ENCODE data around the gene OR1F1. TPM values are rescaled to one million over a fixed set of nuclear protein-coding genes. Genes with fewer than 3 reads are reported as not detected.
A peak's percentile ranks its signal among the peaks of the same experiment; 100 is the strongest.
"Not testable (repeated sequence)": the region's sequence is repeated elsewhere in the genome, so short reads cannot be mapped to it uniquely, and the experiment has no call there.

Gene OR1F1
- total RNA-seq, 6 experiments from 2014 or later, result not detected

DNA sequence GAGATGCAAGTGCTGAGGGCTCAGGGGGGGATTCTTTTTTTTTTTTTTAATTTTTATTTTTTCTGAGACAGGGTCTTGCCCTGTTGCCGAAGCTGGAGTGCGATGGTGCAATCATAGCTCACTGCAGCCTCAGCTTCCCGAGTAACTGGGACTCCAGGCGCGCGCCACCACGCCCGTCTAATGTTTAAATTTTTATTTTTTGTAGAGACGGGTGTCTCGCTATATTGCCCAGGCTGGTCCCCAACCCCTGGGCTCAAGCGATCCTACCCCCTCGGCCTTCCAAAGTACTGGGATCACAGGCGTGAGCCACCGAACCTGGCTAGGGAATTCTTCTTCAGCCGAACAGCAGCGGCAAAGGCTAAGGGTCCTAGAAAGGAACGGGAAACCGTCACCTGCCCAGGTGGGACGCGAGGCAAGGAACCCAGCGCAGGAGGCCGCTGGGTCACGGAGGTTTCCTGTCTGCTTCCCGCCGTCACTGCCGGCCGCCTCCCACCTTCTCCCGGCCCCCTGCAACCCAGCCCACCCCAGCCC, 13.3 kb upstream of the OR1F1 start:
- H3K36me3 ChIP-seq, result no peaks in the 10 kb centered on the region
- intact Hi-C loops (cut with DNase I), result no loop called here
- H3K9me3 ChIP-seq, result no peaks in the 10 kb centered on the region
- no peak overlapping the region for H3K27ac ChIP-seq
- peaks cover 13 to 53% of the 10 kb centered on the region in 2 donors for H3K27me3 ChIP-seq
- ATAC-seq, result no peak
- no peak for DNase-seq
- WGBS (ENCODE audit: insufficient coverage, low coverage, low lambda C conversion rate, missing lambda C conversion rate), result 30% methylated on average over 12 of the region's 28 CpGs
- H3K4me1 ChIP-seq, result peaks cover 0 to 10% (median 0%) of the 10 kb centered on the region in 4 donors
- TF ChIP-seq POLR2A (IDR thresholded peaks at IDR 0.05), result no peak
- TF ChIP-seq, protein P1, sequence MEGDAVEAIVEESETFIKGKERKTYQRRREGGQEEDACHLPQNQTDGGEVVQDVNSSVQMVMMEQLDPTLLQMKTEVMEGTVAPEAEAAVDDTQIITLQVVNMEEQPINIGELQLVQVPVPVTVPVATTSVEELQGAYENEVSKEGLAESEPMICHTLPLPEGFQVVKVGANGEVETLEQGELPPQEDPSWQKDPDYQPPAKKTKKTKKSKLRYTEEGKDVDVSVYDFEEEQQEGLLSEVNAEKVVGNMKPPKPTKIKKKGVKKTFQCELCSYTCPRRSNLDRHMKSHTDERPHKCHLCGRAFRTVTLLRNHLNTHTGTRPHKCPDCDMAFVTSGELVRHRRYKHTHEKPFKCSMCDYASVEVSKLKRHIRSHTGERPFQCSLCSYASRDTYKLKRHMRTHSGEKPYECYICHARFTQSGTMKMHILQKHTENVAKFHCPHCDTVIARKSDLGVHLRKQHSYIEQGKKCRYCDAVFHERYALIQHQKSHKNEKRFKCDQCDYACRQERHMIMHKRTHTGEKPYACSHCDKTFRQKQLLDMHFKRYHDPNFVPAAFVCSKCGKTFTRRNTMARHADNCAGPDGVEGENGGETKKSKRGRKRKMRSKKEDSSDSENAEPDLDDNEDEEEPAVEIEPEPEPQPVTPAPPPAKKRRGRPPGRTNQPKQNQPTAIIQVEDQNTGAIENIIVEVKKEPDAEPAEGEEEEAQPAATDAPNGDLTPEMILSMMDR (IDR thresholded peaks at IDR 0.05), result no peak
- H3K4me3 ChIP-seq, result no peak overlapping the region

GRCh38 chr16:3175157-3176093, 12.6 kb upstream of the OR1F1 start:
- peak in 1 of 3 donors; percentile 29 for DNase-seq
- intact Hi-C loops (cut with DNase I), result no loop called here
- WGBS (ENCODE audit: insufficient coverage, low coverage, low lambda C conversion rate, missing lambda C conversion rate), result 12% methylated on average over 29 of the region's 39 CpGs

GRCh38 chr16:3179651-3180050, 8.4 kb upstream of the OR1F1 start:
- 43% methylated on average over 3 of the region's 8 CpGs for WGBS (ENCODE audit: insufficient coverage, low coverage, low lambda C conversion rate, missing lambda C conversion rate)
- Histone ChIP-seq H3K4me3 (no peak overlapping the region), H3K36me3 (no peaks in the 10 kb centered on the region), H3K4me1 (peaks cover 0 to 7% (median under 1%) of the 10 kb centered on the region in 4 donors), H3K9me3 (no peaks in the 10 kb centered on the region), H3K27ac (no peak overlapping the region), H3K27me3 (peaks cover 0 to 38% of the 10 kb centered on the region in 2 donors)
- ATAC-seq (no peak), DNase-seq (no peak)
- TF ChIP-seq, protein P1 (IDR thresholded peaks at IDR 0.05), result no peak
- no peak for TF ChIP-seq POLR2A (IDR thresholded peaks at IDR 0.05)
- intact Hi-C loops (cut with DNase I), result no loop called here

More at GRCh38 chr16:3175157-3176093, 12.6 kb upstream of the OR1F1 start:
- Histone ChIP-seq H3K36me3 (no peaks in the 10 kb centered on the region), H3K27me3 (peaks cover 10 to 51% of the 10 kb centered on the region in 2 donors), H3K9me3 (no peaks in the 10 kb centered on the region), H3K27ac (no peak overlapping the region), H3K4me3 (no peak overlapping the region), H3K4me1 (peaks cover 0 to 10% (median 0%) of the 10 kb centered on the region in 4 donors)
- no peak for ATAC-seq
- no peak for TF ChIP-seq POLR2A (IDR thresholded peaks at IDR 0.05)
- TF ChIP-seq, protein P1 (IDR thresholded peaks at IDR 0.05), result no peak

- no peaks in the 10 kb centered on the region for H3K9me3 ChIP-seq
- DNase-seq (no peak), ATAC-seq (no peak)
- no peaks in the 10 kb centered on the region for H3K36me3 ChIP-seq
- H3K4me3 ChIP-seq, result no peak overlapping the region
- H3K4me1 ChIP-seq, result peaks cover 0 to 7% (median under 1%) of the 10 kb centered on the region in 4 donors
- no peak overlapping the region for H3K27ac ChIP-seq
- H3K27me3 ChIP-seq, result peaks cover 0 to 31% of the 10 kb centered on the region in 2 donors
- no peak for TF ChIP-seq POLR2A (IDR thresholded peaks at IDR 0.05)
- TF ChIP-seq, protein P1 (IDR thresholded peaks at IDR 0.05), result no peak
- WGBS (ENCODE audit: insufficient coverage, low coverage, low lambda C conversion rate, missing lambda C conversion rate), result 57% methylated on average over 20 of the region's 21 CpGs
- intact Hi-C loops (cut with DNase I), result no loop called here
Measured at GRCh38 chr16:3180445-3180878, 7.5 kb upstream of the OR1F1 start.

- H3K36me3 ChIP-seq; DNase-seq; H3K4me3 ChIP-seq; H3K27ac ChIP-seq; H3K9me3 ChIP-seq; intact Hi-C loops (cut with DNase I); ATAC-seq; H3K4me1 ChIP-seq: not testable (repeated sequence)
- WGBS (ENCODE audit: insufficient coverage, low coverage, low lambda C conversion rate, missing lambda C conversion rate), result 23% methylated on average over 7 of the region's 8 CpGs
- peaks cover 0 to 26% of the 10 kb centered on the region in 2 donors for H3K27me3 ChIP-seq
Measured at GRCh38 chr16:3182293-3182607, 5.8 kb upstream of the OR1F1 start.
